Measurements from ENCODE around the gene SEC16A.

SEC16A gene

GRCh38 chr9:136499935-136500910 is 17.4 kb upstream of the SEC16A start:
- Histone ChIP-seq H2BK15ac (ENCODE audit: low read length) (no peak overlapping the region), H2AFZ (ENCODE audit: low read length) (no peak overlapping the region), H3K27ac (replicated peaks; ENCODE audit: low read length) (no peak overlapping the region), H3K23ac (ENCODE audit: low read depth, low read length, poor library complexity) (peak overlapping the region; percentile 73), H3K36me3 (replicated peaks in 1 of 2; ENCODE audit: control insufficient read depth in 2 of 2, insufficient read depth in 2 of 2, low read length in 2 of 2) (peaks cover 81 to 97% of the 10 kb centered on the region in 2 donors), H3K14ac (ENCODE audit: low read length) (no peak overlapping the region), H3K18ac (ENCODE audit: low read length) (no peak overlapping the region), H4K91ac (ENCODE audit: low read depth, low read length, poor library complexity) (no peak overlapping the region), H3K9me3 (replicated peaks in 1 of 2; ENCODE audit: control insufficient read depth in 2 of 2, insufficient read depth in 1 of 2, low read depth in 1 of 2, low read length in 2 of 2) (no peaks in the 10 kb centered on the region), H3K4me2 (ENCODE audit: insufficient read depth, low read length, poor library complexity, severe bottlenecking) (no peak overlapping the region), H2BK5ac (ENCODE audit: low read length) (no peak overlapping the region), H2BK120ac (ENCODE audit: low read depth, low read length) (no peak overlapping the region), H3K4me1 (ENCODE audit: control insufficient read depth in 2 of 2, insufficient read depth in 1 of 2, low read depth in 1 of 2, low read length in 2 of 2) (no peaks in the 10 kb centered on the region), H3K4me3 (ENCODE audit: low read length in 2 of 2) (no peak overlapping the region), H3K4ac (ENCODE audit: low read length) (no peak overlapping the region), H3K9ac (ENCODE audit: low read depth, low read length, poor library complexity) (peak overlapping the region; percentile 50), H4K8ac (ENCODE audit: low read depth, low read length) (peak overlapping the region; percentile 92), H3K27me3 (ENCODE audit: control insufficient read depth in 3 of 3, insufficient read depth in 3 of 3, low read depth in 1 of 3, low read length in 3 of 3) (no peaks in the 10 kb centered on the region), H3K79me1 (ENCODE audit: low read depth, low read length) (peaks cover 25% of the 10 kb centered on the region), H2AK5ac (ENCODE audit: low read depth, low read length) (no peak overlapping the region), H2BK12ac (ENCODE audit: low read length) (no peak overlapping the region)
- no peak for DNase-seq (ENCODE audit: low spot score)
- no CpG with 5 or more reads among the region's 50 CpGs for WGBS, 2 donors (ENCODE audit: extremely low coverage in 2 of 2, insufficient read length in 2 of 2, insufficient replicate concordance in 1 of 2)

GRCh38 chr9:136499071-136499934 is 16.5 kb upstream of the SEC16A start:
- peak overlapping the region; percentile 21 for H3K9ac ChIP-seq (ENCODE audit: low read depth, low read length, poor library complexity)
- no peak for DNase-seq (ENCODE audit: low spot score)
- H3K9me3 ChIP-seq (replicated peaks in 1 of 2; ENCODE audit: control insufficient read depth in 2 of 2, insufficient read depth in 1 of 2, low read depth in 1 of 2, low read length in 2 of 2) = no peaks in the 10 kb centered on the region
- H3K27me3 ChIP-seq (ENCODE audit: control insufficient read depth in 3 of 3, insufficient read depth in 3 of 3, low read depth in 1 of 3, low read length in 3 of 3) = no peaks in the 10 kb centered on the region
- no peak overlapping the region for H4K8ac ChIP-seq (ENCODE audit: low read depth, low read length)
- H3K4me2 ChIP-seq (ENCODE audit: insufficient read depth, low read length, poor library complexity, severe bottlenecking) = no peak overlapping the region
- H3K4me3 ChIP-seq (ENCODE audit: low read length in 2 of 2) = no peak overlapping the region
- no peak overlapping the region for H4K91ac ChIP-seq (ENCODE audit: low read depth, low read length, poor library complexity)
- no peak overlapping the region for H2BK12ac ChIP-seq (ENCODE audit: low read length)
- no peak overlapping the region for H3K4ac ChIP-seq (ENCODE audit: low read length)
- no peak overlapping the region for H3K14ac ChIP-seq (ENCODE audit: low read length)
- no peak overlapping the region for H3K23ac ChIP-seq (ENCODE audit: low read depth, low read length, poor library complexity)
- no peak overlapping the region for H2AFZ ChIP-seq (ENCODE audit: low read length)
- H3K18ac ChIP-seq (ENCODE audit: low read length) = no peak overlapping the region
- no peak overlapping the region for H3K27ac ChIP-seq (replicated peaks; ENCODE audit: low read length)
- H2AK5ac ChIP-seq (ENCODE audit: low read depth, low read length) = no peak overlapping the region
- peaks cover 72 to 97% of the 10 kb centered on the region in 2 donors for H3K36me3 ChIP-seq (replicated peaks in 1 of 2; ENCODE audit: control insufficient read depth in 2 of 2, insufficient read depth in 2 of 2, low read length in 2 of 2)
- peaks cover 21% of the 10 kb centered on the region for H3K79me1 ChIP-seq (ENCODE audit: low read depth, low read length)
- H2BK15ac ChIP-seq (ENCODE audit: low read length) = no peak overlapping the region
- H2BK5ac ChIP-seq (ENCODE audit: low read length) = no peak overlapping the region
- no CpG with 5 or more reads among the region's 46 CpGs for WGBS, 2 donors (ENCODE audit: extremely low coverage in 2 of 2, insufficient read length in 2 of 2, insufficient replicate concordance in 1 of 2)
- H2BK120ac ChIP-seq (ENCODE audit: low read depth, low read length) = no peak overlapping the region
- H3K4me1 ChIP-seq (ENCODE audit: control insufficient read depth in 2 of 2, insufficient read depth in 1 of 2, low read depth in 1 of 2, low read length in 2 of 2) = no peaks in the 10 kb centered on the region

- H2BK5ac ChIP-seq (ENCODE audit: low read length) = peak overlapping the region; percentile 60
- no peak overlapping the region for H2AK5ac ChIP-seq (ENCODE audit: low read depth, low read length)
- H3K27ac ChIP-seq (replicated peaks; ENCODE audit: low read length) = no peak overlapping the region
- no peak overlapping the region for H3K4ac ChIP-seq (ENCODE audit: low read length)
- H2BK12ac ChIP-seq (ENCODE audit: low read length) = no peak overlapping the region
- no peak overlapping the region for H4K91ac ChIP-seq (ENCODE audit: low read depth, low read length, poor library complexity)
- H3K23ac ChIP-seq (ENCODE audit: low read depth, low read length, poor library complexity) = peak overlapping the region; percentile 55
- peaks cover 64 to 90% of the 10 kb centered on the region in 2 donors for H3K36me3 ChIP-seq (replicated peaks in 1 of 2; ENCODE audit: control insufficient read depth in 2 of 2, insufficient read depth in 2 of 2, low read length in 2 of 2)
- no peaks in the 10 kb centered on the region for H3K27me3 ChIP-seq (ENCODE audit: control insufficient read depth in 3 of 3, insufficient read depth in 3 of 3, low read depth in 1 of 3, low read length in 3 of 3)
- H3K79me1 ChIP-seq (ENCODE audit: low read depth, low read length) = peaks cover 21% of the 10 kb centered on the region
- H4K8ac ChIP-seq (ENCODE audit: low read depth, low read length) = peak overlapping the region; percentile 3
- H3K4me2 ChIP-seq (ENCODE audit: insufficient read depth, low read length, poor library complexity, severe bottlenecking) = no peak overlapping the region
- no peak overlapping the region for H2BK15ac ChIP-seq (ENCODE audit: low read length)
- H3K4me3 ChIP-seq (ENCODE audit: low read length in 2 of 2) = no peak overlapping the region
- H3K9me3 ChIP-seq (replicated peaks in 1 of 2; ENCODE audit: control insufficient read depth in 2 of 2, insufficient read depth in 1 of 2, low read depth in 1 of 2, low read length in 2 of 2) = peaks cover 0 to 3% of the 10 kb centered on the region in 2 donors
- peaks cover 0 to 9% of the 10 kb centered on the region in 2 donors for H3K4me1 ChIP-seq (ENCODE audit: control insufficient read depth in 2 of 2, insufficient read depth in 1 of 2, low read depth in 1 of 2, low read length in 2 of 2)
- no peak for DNase-seq (ENCODE audit: low spot score)
- WGBS, 2 donors (ENCODE audit: extremely low coverage in 2 of 2, insufficient read length in 2 of 2, insufficient replicate concordance in 1 of 2) = no CpG with 5 or more reads among the region's 28 CpGs
- H2AFZ ChIP-seq (ENCODE audit: low read length) = no peak overlapping the region
- H3K14ac ChIP-seq (ENCODE audit: low read length) = no peak overlapping the region
- no peak overlapping the region for H2BK120ac ChIP-seq (ENCODE audit: low read depth, low read length)
- no peak overlapping the region for H3K9ac ChIP-seq (ENCODE audit: low read depth, low read length, poor library complexity)
- H3K18ac ChIP-seq (ENCODE audit: low read length) = no peak overlapping the region
Measured at GRCh38 chr9:136497916-136498695, 15.3 kb upstream of the SEC16A start.
